ENCODE measurements around the gene TMEM258.
A peak's percentile ranks its signal among the peaks of the same experiment; 100 is the strongest.

Gene TMEM258

GRCh38 chr11:61762223-61762615 lies 30.2 kb downstream of the TMEM258 start:
- Histone ChIP-seq H3K27ac (replicated peaks; ENCODE audit: low read length) (no peak overlapping the region), H4K91ac (ENCODE audit: low read depth, low read length, poor library complexity) (no peak overlapping the region), H3K4me1 (ENCODE audit: control insufficient read depth in 2 of 2, insufficient read depth in 1 of 2, low read depth in 1 of 2, low read length in 2 of 2) (peaks cover 2 to 36% of the 10 kb centered on the region in 2 donors), H3K36me3 (replicated peaks in 1 of 2; ENCODE audit: control insufficient read depth in 2 of 2, insufficient read depth in 2 of 2, low read length in 2 of 2) (no peaks in the 10 kb centered on the region), H3K9ac (ENCODE audit: low read depth, low read length, poor library complexity) (no peak overlapping the region), H3K79me1 (ENCODE audit: low read depth, low read length) (peaks cover 5% of the 10 kb centered on the region), H3K4me2 (ENCODE audit: insufficient read depth, low read length, poor library complexity, severe bottlenecking) (no peak overlapping the region), H3K4me3 (ENCODE audit: low read length in 2 of 2) (no peak overlapping the region), H2BK5ac (ENCODE audit: low read length) (no peak overlapping the region), H3K27me3 (ENCODE audit: control insufficient read depth in 3 of 3, insufficient read depth in 3 of 3, low read depth in 1 of 3, low read length in 3 of 3) (no peaks in the 10 kb centered on the region), H3K4ac (ENCODE audit: low read length) (no peak overlapping the region), H3K18ac (ENCODE audit: low read length) (peak overlapping the region; percentile 91), H2AFZ (ENCODE audit: low read length) (no peak overlapping the region), H4K8ac (ENCODE audit: low read depth, low read length) (no peak overlapping the region), H2BK12ac (ENCODE audit: low read length) (peak overlapping the region; percentile 41), H3K9me3 (replicated peaks in 1 of 2; ENCODE audit: control insufficient read depth in 2 of 2, insufficient read depth in 1 of 2, low read depth in 1 of 2, low read length in 2 of 2) (peaks cover 0 to 3% of the 10 kb centered on the region in 2 donors), H2BK15ac (ENCODE audit: low read length) (peak overlapping the region; percentile 75), H3K23ac (ENCODE audit: low read depth, low read length, poor library complexity) (peak overlapping the region; percentile 55), H2BK120ac (ENCODE audit: low read depth, low read length) (peak overlapping the region; percentile 83), H3K14ac (ENCODE audit: low read length) (peak overlapping the region; percentile 10), H2AK5ac (ENCODE audit: low read depth, low read length) (peak overlapping the region; percentile 79)
- no CpG with 5 or more reads among the region's 10 CpGs for WGBS, 2 donors (ENCODE audit: extremely low coverage in 2 of 2, insufficient read length in 2 of 2, insufficient replicate concordance in 1 of 2)
- DNase-seq (ENCODE audit: low spot score): no peak

GRCh38 chr11:61761440-61762222 lies 30.8 kb downstream of the TMEM258 start:
- H2AFZ ChIP-seq (ENCODE audit: low read length): no peak overlapping the region
- no peak overlapping the region for H3K9ac ChIP-seq (ENCODE audit: low read depth, low read length, poor library complexity)
- H3K4me3 ChIP-seq (ENCODE audit: low read length in 2 of 2): no peak overlapping the region
- no CpG with 5 or more reads among the region's 11 CpGs for WGBS, 2 donors (ENCODE audit: extremely low coverage in 2 of 2, insufficient read length in 2 of 2, insufficient replicate concordance in 1 of 2)
- H3K9me3 ChIP-seq (replicated peaks in 1 of 2; ENCODE audit: control insufficient read depth in 2 of 2, insufficient read depth in 1 of 2, low read depth in 1 of 2, low read length in 2 of 2): peaks cover 0 to 3% of the 10 kb centered on the region in 2 donors
- H3K79me1 ChIP-seq (ENCODE audit: low read depth, low read length): peaks cover 5% of the 10 kb centered on the region
- H2BK120ac ChIP-seq (ENCODE audit: low read depth, low read length): no peak overlapping the region
- H2BK5ac ChIP-seq (ENCODE audit: low read length): peak overlapping the region; percentile 85
- H3K36me3 ChIP-seq (replicated peaks in 1 of 2; ENCODE audit: control insufficient read depth in 2 of 2, insufficient read depth in 2 of 2, low read length in 2 of 2): no peaks in the 10 kb centered on the region
- DNase-seq (ENCODE audit: low spot score): no peak
- peak overlapping the region; percentile 79 for H2AK5ac ChIP-seq (ENCODE audit: low read depth, low read length)
- peak overlapping the region; percentile 55 for H3K23ac ChIP-seq (ENCODE audit: low read depth, low read length, poor library complexity)
- H3K4me2 ChIP-seq (ENCODE audit: insufficient read depth, low read length, poor library complexity, severe bottlenecking): no peak overlapping the region
- H2BK12ac ChIP-seq (ENCODE audit: low read length): peak overlapping the region; percentile 24
- H3K27ac ChIP-seq (replicated peaks; ENCODE audit: low read length): no peak overlapping the region
- H4K91ac ChIP-seq (ENCODE audit: low read depth, low read length, poor library complexity): no peak overlapping the region
- no peaks in the 10 kb centered on the region for H3K27me3 ChIP-seq (ENCODE audit: control insufficient read depth in 3 of 3, insufficient read depth in 3 of 3, low read depth in 1 of 3, low read length in 3 of 3)
- H3K4ac ChIP-seq (ENCODE audit: low read length): peak overlapping the region; percentile 38
- peaks cover 4 to 36% of the 10 kb centered on the region in 2 donors for H3K4me1 ChIP-seq (ENCODE audit: control insufficient read depth in 2 of 2, insufficient read depth in 1 of 2, low read depth in 1 of 2, low read length in 2 of 2)
- peak overlapping the region; percentile 78 for H2BK15ac ChIP-seq (ENCODE audit: low read length)
- peak overlapping the region; percentile 43 for H4K8ac ChIP-seq (ENCODE audit: low read depth, low read length)
- H3K18ac ChIP-seq (ENCODE audit: low read length): peak overlapping the region; percentile 70
- H3K14ac ChIP-seq (ENCODE audit: low read length): peak overlapping the region; percentile 82

- no CpG with 5 or more reads among the region's 13 CpGs for WGBS, 2 donors (ENCODE audit: extremely low coverage in 2 of 2, insufficient read length in 2 of 2, insufficient replicate concordance in 1 of 2)
- H3K9ac ChIP-seq (ENCODE audit: low read depth, low read length, poor library complexity): no peak overlapping the region
- peak overlapping the region; percentile 90 for H3K18ac ChIP-seq (ENCODE audit: low read length)
- H3K79me1 ChIP-seq (ENCODE audit: low read depth, low read length): peaks cover 5% of the 10 kb centered on the region
- peak overlapping the region; percentile 24 for H2BK12ac ChIP-seq (ENCODE audit: low read length)
- H3K9me3 ChIP-seq (replicated peaks in 1 of 2; ENCODE audit: control insufficient read depth in 2 of 2, insufficient read depth in 1 of 2, low read depth in 1 of 2, low read length in 2 of 2): peaks cover 0 to 3% of the 10 kb centered on the region in 2 donors
- peak overlapping the region; percentile 82 for H3K14ac ChIP-seq (ENCODE audit: low read length)
- peak overlapping the region; percentile 99 for H2BK120ac ChIP-seq (ENCODE audit: low read depth, low read length)
- H3K36me3 ChIP-seq (replicated peaks in 1 of 2; ENCODE audit: control insufficient read depth in 2 of 2, insufficient read depth in 2 of 2, low read length in 2 of 2): no peaks in the 10 kb centered on the region
- H2AK5ac ChIP-seq (ENCODE audit: low read depth, low read length): peak overlapping the region; percentile 79
- no peak overlapping the region for H2AFZ ChIP-seq (ENCODE audit: low read length)
- no peak overlapping the region for H4K91ac ChIP-seq (ENCODE audit: low read depth, low read length, poor library complexity)
- no peak overlapping the region for H3K27ac ChIP-seq (replicated peaks; ENCODE audit: low read length)
- H3K23ac ChIP-seq (ENCODE audit: low read depth, low read length, poor library complexity): no peak overlapping the region
- peaks cover 9 to 35% of the 10 kb centered on the region in 2 donors for H3K4me1 ChIP-seq (ENCODE audit: control insufficient read depth in 2 of 2, insufficient read depth in 1 of 2, low read depth in 1 of 2, low read length in 2 of 2)
- H4K8ac ChIP-seq (ENCODE audit: low read depth, low read length): no peak overlapping the region
- peak overlapping the region; percentile 85 for H2BK5ac ChIP-seq (ENCODE audit: low read length)
- H3K4me2 ChIP-seq (ENCODE audit: insufficient read depth, low read length, poor library complexity, severe bottlenecking): no peak overlapping the region
- H2BK15ac ChIP-seq (ENCODE audit: low read length): peak overlapping the region; percentile 78
- DNase-seq (ENCODE audit: low spot score): no peak
- peak overlapping the region; percentile 38 for H3K4ac ChIP-seq (ENCODE audit: low read length)
- no peak overlapping the region for H3K4me3 ChIP-seq (ENCODE audit: low read length in 2 of 2)
- no peaks in the 10 kb centered on the region for H3K27me3 ChIP-seq (ENCODE audit: control insufficient read depth in 3 of 3, insufficient read depth in 3 of 3, low read depth in 1 of 3, low read length in 3 of 3)
These were observed 31.5 kb downstream of the TMEM258 start for GRCh38 chr11:61760946-61761345.

GRCh38 chr11:61757213-61757862 lies 35.1 kb downstream of the TMEM258 start:
- Histone ChIP-seq H3K23ac (ENCODE audit: low read depth, low read length, poor library complexity) (peak overlapping the region; percentile 44), H4K91ac (ENCODE audit: low read depth, low read length, poor library complexity) (peak overlapping the region; percentile 85), H3K4me2 (ENCODE audit: insufficient read depth, low read length, poor library complexity, severe bottlenecking) (no peak overlapping the region), H3K4ac (ENCODE audit: low read length) (no peak overlapping the region), H3K18ac (ENCODE audit: low read length) (peak overlapping the region; percentile 52), H3K9me3 (replicated peaks in 1 of 2; ENCODE audit: control insufficient read depth in 2 of 2, insufficient read depth in 1 of 2, low read depth in 1 of 2, low read length in 2 of 2) (peaks cover 0 to 2% of the 10 kb centered on the region in 2 donors), H3K4me1 (ENCODE audit: control insufficient read depth in 2 of 2, insufficient read depth in 1 of 2, low read depth in 1 of 2, low read length in 2 of 2) (peaks cover 21 to 27% of the 10 kb centered on the region in 2 donors), H3K14ac (ENCODE audit: low read length) (peak overlapping the region; percentile 94), H3K4me3 (ENCODE audit: low read length in 2 of 2) (no peak overlapping the region), H2BK12ac (ENCODE audit: low read length) (peak overlapping the region; percentile 94), H2BK120ac (ENCODE audit: low read depth, low read length) (no peak overlapping the region), H2AFZ (ENCODE audit: low read length) (no peak overlapping the region), H3K27ac (replicated peaks; ENCODE audit: low read length) (no peak overlapping the region), H2BK15ac (ENCODE audit: low read length) (peak overlapping the region; percentile 56), H3K79me1 (ENCODE audit: low read depth, low read length) (peaks cover 5% of the 10 kb centered on the region), H2AK5ac (ENCODE audit: low read depth, low read length) (peak overlapping the region; percentile 89), H3K27me3 (ENCODE audit: control insufficient read depth in 3 of 3, insufficient read depth in 3 of 3, low read depth in 1 of 3, low read length in 3 of 3) (peaks cover 0 to 16% (median 0%) of the 10 kb centered on the region in 3 experiments), H2BK5ac (ENCODE audit: low read length) (no peak overlapping the region), H4K8ac (ENCODE audit: low read depth, low read length) (no peak overlapping the region), H3K9ac (ENCODE audit: low read depth, low read length, poor library complexity) (no peak overlapping the region), H3K36me3 (replicated peaks in 1 of 2; ENCODE audit: control insufficient read depth in 2 of 2, insufficient read depth in 2 of 2, low read length in 2 of 2) (no peaks in the 10 kb centered on the region)
- no peak for DNase-seq (ENCODE audit: low spot score)
- no CpG with 5 or more reads among the region's 15 CpGs for WGBS, 2 donors (ENCODE audit: extremely low coverage in 2 of 2, insufficient read length in 2 of 2, insufficient replicate concordance in 1 of 2)

Data from neuronal stem cell (in vitro differentiated cells).